Kidney tubule cell (primary cell): ENCODE results near the gene DPYD.

Experiments
- DNase-seq: peaks from one replicate; pipeline ENCODE4 v3.0.0-alpha.2; 2018; ENCODE audit warnings: low spot score

DPYD gene

GRCh38 chr1:97433094-97433823 is 487.6 kb downstream of the DPYD start:
- no peak for DNase-seq

GRCh38 chr1:97427371-97427770 is 493.5 kb downstream of the DPYD start:
- no peak for DNase-seq

GRCh38 chr1:97424209-97424608 is 496.6 kb downstream of the DPYD start:
- DNase-seq, result no peak

- no peak for DNase-seq
Observed at GRCh38 chr1:97423403-97423802, 497.4 kb downstream of the DPYD start.

GRCh38 chr1:97417661-97418060 is 503.2 kb downstream of the DPYD start:
- DNase-seq, result no peak

GRCh38 chr1:97414682-97415312 is 506.0 kb downstream of the DPYD start:
- no peak for DNase-seq

GRCh38 chr1:97412737-97413136 is 508.1 kb downstream of the DPYD start:
- DNase-seq, result peak; percentile 2

GRCh38 chr1:97412166-97412565 is 508.7 kb downstream of the DPYD start:
- DNase-seq, result no peak

GRCh38 chr1:97396463-97396862 is 524.4 kb downstream of the DPYD start:
- DNase-seq, result peak; percentile 8

GRCh38 chr1:97392701-97393100 is 528.1 kb downstream of the DPYD start:
- DNase-seq, result no peak

- DNase-seq, result no peak
Observed at GRCh38 chr1:97385536-97386277, 535.1 kb downstream of the DPYD start.

- DNase-seq, result peak; percentile 81
Observed at GRCh38 chr1:97384294-97384968, 536.4 kb downstream of the DPYD start.

- no peak for DNase-seq
Observed at GRCh38 chr1:97383797-97384196, 537.0 kb downstream of the DPYD start.

GRCh38 chr1:97382206-97382605 is 538.6 kb downstream of the DPYD start:
- DNase-seq, result no peak

- DNase-seq, result peak; percentile 68
Observed at GRCh38 chr1:97379387-97380075, 541.3 kb downstream of the DPYD start.

GRCh38 chr1:97378596-97378995 is 542.2 kb downstream of the DPYD start:
- peak; percentile 22 for DNase-seq

- no peak for DNase-seq
Observed at GRCh38 chr1:97377432-97378034, 543.3 kb downstream of the DPYD start.

- DNase-seq, result no peak
Observed at GRCh38 chr1:97373000-97373399, 547.8 kb downstream of the DPYD start.

- no peak for DNase-seq
Observed at GRCh38 chr1:97372531-97372930, 548.3 kb downstream of the DPYD start.

GRCh38 chr1:97368296-97368695 is 552.5 kb downstream of the DPYD start:
- DNase-seq, result no peak

GRCh38 chr1:97366984-97367383 is 553.9 kb downstream of the DPYD start:
- no peak for DNase-seq

- DNase-seq, result no peak
Observed at GRCh38 chr1:97365026-97365425, 555.8 kb downstream of the DPYD start.
